Measurements from ENCODE around the gene OR5H2.

The OR5H2 gene

GRCh38 chr3:98262046-98262445 lies 20.3 kb upstream of the OR5H2 start:
- ATAC-seq, result no peak

GRCh38 chr3:98263944-98264343 lies 18.4 kb upstream of the OR5H2 start, which contains the start of gene OR5H6:
Gene OR5H6, plus strand, starts transcription at chr3:98264244. Its CDS starts 89 bp downstream, at chr3:98264333.
- no peak for ATAC-seq
- TF ChIP-seq BACH2 (CRISPR knock-in tag; IDR thresholded peaks at IDR 0.05; ENCODE audit: borderline replicate concordance), result no peak
- TF ChIP-seq ZNF565 (CRISPR knock-in tag; conservative IDR thresholded peaks at IDR 0.05; ENCODE audit: low read depth), result no peak
- TF ChIP-seq RARB (CRISPR knock-in tag; IDR thresholded peaks at IDR 0.05), result no peak
- TF ChIP-seq ZFP30 (CRISPR knock-in tag; IDR thresholded peaks at IDR 0.05), result no peak
- no peak for TF ChIP-seq GLIS3 (CRISPR knock-in tag; IDR thresholded peaks at IDR 0.05)
- no peak for TF ChIP-seq PATZ1 (CRISPR knock-in tag; IDR thresholded peaks at IDR 0.05; ENCODE audit: borderline replicate concordance)
- no peak for TF ChIP-seq TOX (CRISPR knock-in tag; IDR thresholded peaks at IDR 0.05; ENCODE audit: borderline replicate concordance)
- no peak for TF ChIP-seq TCF4 (CRISPR knock-in tag; IDR thresholded peaks at IDR 0.05; ENCODE audit: borderline replicate concordance)
- no peak for TF ChIP-seq ISL1 (CRISPR knock-in tag; IDR thresholded peaks at IDR 0.05)
- no peak for TF ChIP-seq ZC3H10 (CRISPR knock-in tag; IDR thresholded peaks at IDR 0.05)
- TF ChIP-seq ZNF70 (CRISPR knock-in tag; IDR thresholded peaks at IDR 0.05), result no peak
- TF ChIP-seq ZFP3 (CRISPR knock-in tag; IDR thresholded peaks at IDR 0.05), result no peak
- no peak for TF ChIP-seq ARNTL (CRISPR knock-in tag; IDR thresholded peaks at IDR 0.05; ENCODE audit: borderline replicate concordance, low read depth)
- TF ChIP-seq CREB5 (CRISPR knock-in tag; IDR thresholded peaks at IDR 0.05; ENCODE audit: low read depth), result no peak
- no peak for TF ChIP-seq OSR1 (CRISPR knock-in tag; IDR thresholded peaks at IDR 0.05)
- TF ChIP-seq SNAI2 (CRISPR knock-in tag; IDR thresholded peaks at IDR 0.05), result no peak

More at GRCh38 chr3:98262046-98262445, 20.3 kb upstream of the OR5H2 start:
- TF ChIP-seq PATZ1 (CRISPR knock-in tag; IDR thresholded peaks at IDR 0.05; ENCODE audit: borderline replicate concordance) (no peak), POU6F1 (CRISPR knock-in tag; IDR thresholded peaks at IDR 0.05; ENCODE audit: borderline replicate concordance, low read depth) (no peak), ZNF565 (CRISPR knock-in tag; conservative IDR thresholded peaks at IDR 0.05; ENCODE audit: low read depth) (no peak), CREB5 (CRISPR knock-in tag; IDR thresholded peaks at IDR 0.05; ENCODE audit: low read depth) (no peak), SNAI2 (CRISPR knock-in tag; IDR thresholded peaks at IDR 0.05) (no peak), CSDC2 (CRISPR knock-in tag; IDR thresholded peaks at IDR 0.05) (no peak)

GRCh38 chr3:98269846-98270245 lies 12.5 kb upstream of the OR5H2 start:
- ATAC-seq, result no peak

More at GRCh38 chr3:98269846-98270245, 12.5 kb upstream of the OR5H2 start:
- TF ChIP-seq PATZ1 (CRISPR knock-in tag; IDR thresholded peaks at IDR 0.05; ENCODE audit: borderline replicate concordance) (no peak), TSHZ2 (CRISPR knock-in tag; IDR thresholded peaks at IDR 0.05) (no peak), ZC3H10 (CRISPR knock-in tag; IDR thresholded peaks at IDR 0.05) (no peak), CREB5 (CRISPR knock-in tag; IDR thresholded peaks at IDR 0.05; ENCODE audit: low read depth) (no peak), BACH2 (CRISPR knock-in tag; IDR thresholded peaks at IDR 0.05; ENCODE audit: borderline replicate concordance) (no peak)

All from SK-N-SH treated with all-trans-retinoic acid at 6 μM for 48 hours (cell line).